Caco-2 (cell line): Measurements from ENCODE around the gene EPB41. TPM values are rescaled to one million over a fixed set of nuclear protein-coding genes. Genes with fewer than 3 reads are reported as not detected.

Source experiments
- BruUV-seq: library from RNA; stranded (reverse); fragments of 400-500 nt; replicated peaks from 2 replicates; lab custom pipeline; 2021; lab: Mats Ljungman, UMichigan
- CTCF ChIA-PET: fragments of 300-600 bp; sonication (Branson Sonifier 250); formaldehyde crosslinking; loops from one replicate; lab custom pipeline; 2022; ENCODE audit warnings: antibody characterized with exemption; lab: Charles Lee
- POLR2A ChIA-PET: fragments of 300-600 bp; sonication (Branson Sonifier 250); formaldehyde crosslinking; loops from one replicate; lab custom pipeline; 2022; ENCODE audit warnings: antibody characterized with exemption; lab: Charles Lee
- DNase-seq, 2 experiments: peaks; one replicate each; pipeline versions ENCODE4 v3.0.0 to v3.0.0-alpha.2; 2020 to 2022
- H3K27me3 ChIP-seq: replicated peaks from 2 replicates; pipeline ENCODE4 v1.6.0; 2011; ENCODE audit warnings: low read length; ENCODE audit not compliant: control insufficient read depth, insufficient read depth
- H3K36me3 ChIP-seq: 2 replicates; pipeline ENCODE4 v1.5.1; 2011; ENCODE audit warnings: low read length; ENCODE audit not compliant: control insufficient read depth, insufficient read depth
- H3K4me1 ChIP-seq: fragments of 250-450 bp; sonication (Bioruptor Pico); 2 replicates; pipeline ENCODE4 v1.5.1; 2020; ENCODE audit warnings: mild to moderate bottlenecking
- H3K4me3 ChIP-seq: 2 replicates; pipeline ENCODE4 v1.5.1; 2011; ENCODE audit warnings: low read depth, mild to moderate bottlenecking, control low read depth, low read length
- H3K9me3 ChIP-seq: fragments of 250-450 bp; sonication (Bioruptor Pico); 2 replicates; pipeline ENCODE4 v1.5.1; 2020; ENCODE audit warnings: mild to moderate bottlenecking, moderate library complexity
- H3K27ac Mint-ChIP-seq: one replicate; pipeline ENCODE4 v1.8.0; 2022; ENCODE audit warnings: mixed read lengths; ENCODE audit not compliant: unreplicated experiment
- H3K27me3 Mint-ChIP-seq: one replicate; pipeline ENCODE4 v1.8.0; 2022; ENCODE audit warnings: mixed read lengths; ENCODE audit not compliant: insufficient read depth, unreplicated experiment
- H3K36me3 Mint-ChIP-seq: one replicate; pipeline ENCODE4 v1.8.0; 2022; ENCODE audit warnings: mild to moderate bottlenecking, mixed read lengths; ENCODE audit not compliant: insufficient read depth, unreplicated experiment
- H3K4me1 Mint-ChIP-seq: one replicate; pipeline ENCODE4 v1.8.0; 2022; ENCODE audit warnings: low read depth, mixed read lengths; ENCODE audit not compliant: unreplicated experiment
- H3K4me3 Mint-ChIP-seq: one replicate; pipeline ENCODE4 v1.8.0; 2022; ENCODE audit warnings: mild to moderate bottlenecking, moderate library complexity, mixed read lengths; ENCODE audit not compliant: unreplicated experiment
- H3K9me3 Mint-ChIP-seq: one replicate; pipeline ENCODE4 v1.8.0; 2022; ENCODE audit warnings: mixed read lengths; ENCODE audit not compliant: unreplicated experiment
- intact Hi-C: fragments of 100-400 bp; cut with micrococcal nuclease; formaldehyde crosslinking; loops from one replicate; pipeline ENCODE4 v1.10.0; 2022; ENCODE audit not compliant: unreplicated experiment
- total RNA-seq: library from RNA; stranded (reverse); gene quantifications from 2 replicates; pipeline ENCODE4 v1.2.3, GENCODE V29; 2022
- TF ChIP-seq, protein P1 (sequence below), 2 experiments: fragments of 200-600 bp in 1 of 2; IDR thresholded peaks; 1 replicate in 1 of 2; 2 replicates in 1 of 2; pipeline versions ENCODE4 v1.5.1 to v1.8.0; 2011 to 2022; ENCODE audit warnings: antibody characterized with exemption in 1 of 2, control low read depth in 1 of 2, inconsistent platforms in 1 of 2, low read depth in 1 of 2, low read length in 1 of 2, mild to moderate bottlenecking in 1 of 2, moderate library complexity in 1 of 2; ENCODE audit not compliant: insufficient read depth in 1 of 2, severe bottlenecking in 1 of 2, unreplicated experiment in 1 of 2

Gene EPB41
- total RNA-seq, 1 experiment from 2014 or later, result 29.5 TPM

DNA sequence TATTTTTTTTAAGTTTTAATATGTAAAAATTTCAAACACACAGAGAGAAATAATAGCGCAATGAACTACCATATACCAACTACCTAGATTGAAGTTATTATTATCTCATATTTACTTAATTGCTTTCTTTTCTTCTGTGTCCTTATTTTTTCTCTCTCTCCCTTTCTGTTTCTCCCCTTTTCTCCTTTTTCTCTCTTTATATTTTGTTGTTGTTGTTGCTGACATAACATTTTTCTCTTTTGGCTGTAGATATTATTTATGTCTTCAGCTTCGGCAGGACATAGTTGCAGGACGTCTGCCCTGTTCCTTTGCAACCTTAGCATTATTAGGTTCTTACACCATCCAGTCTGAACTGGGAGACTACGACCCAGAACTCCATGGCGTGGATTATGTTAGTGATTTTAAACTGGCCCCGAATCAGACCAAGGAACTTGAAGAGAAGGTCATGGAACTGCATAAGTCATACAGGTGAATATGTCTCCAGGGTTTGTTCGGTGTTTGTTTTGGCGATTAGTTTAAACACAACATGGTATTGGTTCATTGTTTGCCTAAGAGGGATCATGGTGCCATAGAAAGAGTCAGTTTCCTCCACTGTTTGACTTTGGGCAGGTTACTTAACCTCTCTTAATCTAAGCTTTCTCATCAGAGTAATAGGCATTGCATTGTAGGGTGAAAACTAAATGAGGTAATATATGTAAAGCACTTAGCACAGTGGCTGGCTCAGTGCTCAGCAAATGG, 103.8 kb downstream of the EPB41 start:
- DNase-seq, result no peak
- Mint-ChIP-seq H3K4me1 (no peaks in the 10 kb centered on the region), H3K9me3 (no peaks in the 10 kb centered on the region), H3K4me3 (no peak overlapping the region), H3K27ac (no peak overlapping the region), H3K27me3 (no peaks in the 10 kb centered on the region), H3K36me3 (no peaks in the 10 kb centered on the region)
- intact Hi-C loops, result no loop called here
- Histone ChIP-seq H3K4me3 (no peak overlapping the region), H3K4me1 (no peaks in the 10 kb centered on the region), H3K36me3 (no peaks in the 10 kb centered on the region), H3K27me3 (no peaks in the 10 kb centered on the region), H3K9me3 (no peaks in the 10 kb centered on the region)
- ChIA-PET CTCF (no interaction called here), POLR2A (no interaction called here)
- no TSS peak for BruUV-seq
- TF ChIP-seq, protein P1, sequence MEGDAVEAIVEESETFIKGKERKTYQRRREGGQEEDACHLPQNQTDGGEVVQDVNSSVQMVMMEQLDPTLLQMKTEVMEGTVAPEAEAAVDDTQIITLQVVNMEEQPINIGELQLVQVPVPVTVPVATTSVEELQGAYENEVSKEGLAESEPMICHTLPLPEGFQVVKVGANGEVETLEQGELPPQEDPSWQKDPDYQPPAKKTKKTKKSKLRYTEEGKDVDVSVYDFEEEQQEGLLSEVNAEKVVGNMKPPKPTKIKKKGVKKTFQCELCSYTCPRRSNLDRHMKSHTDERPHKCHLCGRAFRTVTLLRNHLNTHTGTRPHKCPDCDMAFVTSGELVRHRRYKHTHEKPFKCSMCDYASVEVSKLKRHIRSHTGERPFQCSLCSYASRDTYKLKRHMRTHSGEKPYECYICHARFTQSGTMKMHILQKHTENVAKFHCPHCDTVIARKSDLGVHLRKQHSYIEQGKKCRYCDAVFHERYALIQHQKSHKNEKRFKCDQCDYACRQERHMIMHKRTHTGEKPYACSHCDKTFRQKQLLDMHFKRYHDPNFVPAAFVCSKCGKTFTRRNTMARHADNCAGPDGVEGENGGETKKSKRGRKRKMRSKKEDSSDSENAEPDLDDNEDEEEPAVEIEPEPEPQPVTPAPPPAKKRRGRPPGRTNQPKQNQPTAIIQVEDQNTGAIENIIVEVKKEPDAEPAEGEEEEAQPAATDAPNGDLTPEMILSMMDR (IDR thresholded peaks at IDR 0.05; ENCODE audit: insufficient read depth in 1 of 2, low read depth in 1 of 2, low read length in 1 of 2, severe bottlenecking in 1 of 2, unreplicated experiment in 1 of 2), result no peak

DNA sequence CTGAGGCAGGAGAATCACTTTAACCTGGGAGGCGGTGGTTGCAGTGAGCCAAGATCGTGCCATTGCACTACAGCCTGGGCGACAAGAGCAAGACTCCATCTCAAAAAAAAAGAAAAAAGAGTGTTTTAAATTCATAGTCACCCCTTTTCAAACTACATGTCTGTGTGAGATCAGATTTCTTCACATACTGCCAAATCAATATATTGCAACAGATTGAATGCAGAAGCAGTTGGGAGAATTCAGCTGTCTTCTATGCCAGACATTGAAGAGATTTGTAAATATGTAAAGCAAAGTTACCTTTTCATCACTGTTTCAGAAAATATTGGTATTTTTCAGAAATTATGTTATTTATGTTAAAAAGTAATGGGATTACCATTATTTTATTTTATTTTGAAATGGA, 108.3 kb downstream of the EPB41 start:
- DNase-seq, result no peak
- Histone ChIP-seq H3K4me3 (no peak overlapping the region), H3K9me3 (no peaks in the 10 kb centered on the region), H3K36me3 (no peaks in the 10 kb centered on the region), H3K27me3 (no peaks in the 10 kb centered on the region), H3K4me1 (no peaks in the 10 kb centered on the region)
- no TSS peak for BruUV-seq
- no peaks in the 10 kb centered on the region for H3K36me3 Mint-ChIP-seq
- intact Hi-C loops, result no loop called here
- H3K4me1 Mint-ChIP-seq, result no peaks in the 10 kb centered on the region
- H3K9me3 Mint-ChIP-seq, result no peaks in the 10 kb centered on the region
- H3K27ac Mint-ChIP-seq, result no peak overlapping the region
- TF ChIP-seq, protein P1 (IDR thresholded peaks at IDR 0.05; ENCODE audit: insufficient read depth in 1 of 2, low read depth in 1 of 2, low read length in 1 of 2, severe bottlenecking in 1 of 2, unreplicated experiment in 1 of 2), result no peak
- ChIA-PET POLR2A (no interaction called here), CTCF (no interaction called here)
- no peaks in the 10 kb centered on the region for H3K27me3 Mint-ChIP-seq
- H3K4me3 Mint-ChIP-seq, result no peak overlapping the region

DNA sequence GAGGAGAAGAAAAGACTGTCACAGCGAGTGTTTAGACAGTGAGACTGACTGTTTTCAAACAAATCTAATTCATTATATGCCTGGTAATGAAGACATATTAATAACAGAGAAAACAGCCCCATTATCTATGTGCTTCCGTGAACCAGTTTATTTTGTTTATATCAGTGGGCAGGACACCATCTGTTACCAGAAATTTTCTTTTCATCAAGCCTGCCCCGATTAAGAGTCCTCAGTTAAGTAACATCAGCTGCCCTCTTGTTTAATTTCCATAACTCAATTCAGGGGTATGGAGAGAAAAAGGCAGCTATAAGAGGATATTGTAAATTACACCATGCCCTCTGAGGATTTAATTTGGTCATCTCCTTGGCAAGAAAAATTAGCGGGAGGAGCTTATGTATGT, 115.3 kb downstream of the EPB41 start:
- no peak for DNase-seq
- Mint-ChIP-seq H3K36me3 (peaks cover 6% of the 10 kb centered on the region), H3K27ac (no peak overlapping the region), H3K4me1 (no peaks in the 10 kb centered on the region), H3K9me3 (no peaks in the 10 kb centered on the region), H3K4me3 (no peak overlapping the region), H3K27me3 (no peaks in the 10 kb centered on the region)
- ChIA-PET POLR2A (interaction anchor here (0.6 kb wide), 1 partner anchor 143 kb away, joined by 3 read pairs; no protein-coding TSS in a partner anchor), CTCF (interaction anchor here (1.1 kb wide), 1 partner anchor 148 kb away, joined by 4 read pairs; no protein-coding TSS in a partner anchor)
- Histone ChIP-seq H3K36me3 (no peaks in the 10 kb centered on the region), H3K27me3 (no peaks in the 10 kb centered on the region), H3K4me1 (no peaks in the 10 kb centered on the region), H3K4me3 (no peak overlapping the region), H3K9me3 (no peaks in the 10 kb centered on the region)
- intact Hi-C loops, result loop anchor here (5.0 to 10.0 kb wide), 2 partner anchors 173 to 245 kb away; no protein-coding TSS in a partner anchor
- TF ChIP-seq, protein P1 (IDR thresholded peaks at IDR 0.05; ENCODE audit: insufficient read depth in 1 of 2, low read depth in 1 of 2, low read length in 1 of 2, severe bottlenecking in 1 of 2, unreplicated experiment in 1 of 2), result no peak
- BruUV-seq, result no TSS peak
